SJCRH30 (cell line): Measurements from ENCODE around the gene SAP30. TPM values are rescaled to one million over a fixed set of nuclear protein-coding genes. Genes with fewer than 3 reads are reported as not detected.

Source experiments
- DNase-seq, 2 experiments: peaks; one replicate each; pipeline ENCODE4 v3.0.0-alpha.2; 2015 to 2020
- H3K27ac ChIP-seq: fragments of 250-450 bp; sonication (Bioruptor Pico); 2 replicates; pipeline ENCODE4 v1.5.1; 2020; ENCODE audit warnings: mild to moderate bottlenecking, moderate library complexity
- H3K27me3 ChIP-seq: fragments of 250-450 bp; sonication (Bioruptor Pico); 2 replicates; pipeline ENCODE4 v1.5.1; 2020; ENCODE audit warnings: mild to moderate bottlenecking, moderate library complexity
- H3K36me3 ChIP-seq: fragments of 250-450 bp; sonication (Bioruptor Pico); 2 replicates; pipeline ENCODE4 v1.5.1; 2020; ENCODE audit warnings: mild to moderate bottlenecking, moderate library complexity
- H3K4me1 ChIP-seq: fragments of 250-450 bp; sonication (Bioruptor Pico); 2 replicates; pipeline ENCODE4 v1.5.1; 2020; ENCODE audit warnings: mild to moderate bottlenecking, moderate library complexity
- H3K4me3 ChIP-seq: fragments of 250-450 bp; sonication (Bioruptor Pico); 2 replicates; pipeline ENCODE4 v1.5.1; 2020; ENCODE audit warnings: mild to moderate bottlenecking, moderate library complexity
- H3K9me3 ChIP-seq: fragments of 250-450 bp; sonication (Bioruptor Pico); replicated peaks from 2 replicates; pipeline ENCODE4 v1.5.1; 2020; ENCODE audit warnings: mild to moderate bottlenecking, moderate library complexity
- total RNA-seq: library from RNA; depleted of rRNA; stranded (reverse); fragments of >200 nt; shearing (Covaris generic); gene quantifications from 2 replicates; pipeline ENCODE4 v1.2.3, GENCODE V29; 2014

The SAP30 gene
- total RNA-seq, 1 experiment from 2014 or later = 30.6 TPM

DNA sequence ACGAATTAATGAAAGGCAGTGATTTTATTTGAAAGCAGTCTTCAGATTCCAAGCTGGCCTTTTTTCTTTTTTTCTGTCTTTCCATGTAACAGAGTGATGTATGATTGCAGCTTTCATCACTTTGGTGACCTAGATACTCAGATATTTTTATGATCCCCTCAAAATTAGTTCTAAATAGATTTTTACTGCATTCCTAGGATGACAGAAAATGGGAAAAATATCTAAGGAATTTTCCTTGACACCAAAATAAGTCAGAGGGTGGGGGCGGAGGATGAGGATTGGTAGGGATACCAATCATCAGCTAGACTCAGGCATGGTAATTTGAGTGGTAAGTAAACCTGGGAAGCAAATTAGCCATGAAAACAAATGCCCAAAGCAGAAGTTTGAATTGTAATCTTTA lies 24.7 kb upstream of the SAP30 start:
- Histone ChIP-seq H3K4me1 (peaks cover 9% of the 10 kb centered on the region), H3K36me3 (no peaks in the 10 kb centered on the region), H3K9me3 (no peaks in the 10 kb centered on the region), H3K27ac (peak overlapping the region; percentile 60), H3K27me3 (no peaks in the 10 kb centered on the region), H3K4me3 (no peak overlapping the region)
- DNase-seq = peak in 1 of 2 experiments; percentile 57

DNA sequence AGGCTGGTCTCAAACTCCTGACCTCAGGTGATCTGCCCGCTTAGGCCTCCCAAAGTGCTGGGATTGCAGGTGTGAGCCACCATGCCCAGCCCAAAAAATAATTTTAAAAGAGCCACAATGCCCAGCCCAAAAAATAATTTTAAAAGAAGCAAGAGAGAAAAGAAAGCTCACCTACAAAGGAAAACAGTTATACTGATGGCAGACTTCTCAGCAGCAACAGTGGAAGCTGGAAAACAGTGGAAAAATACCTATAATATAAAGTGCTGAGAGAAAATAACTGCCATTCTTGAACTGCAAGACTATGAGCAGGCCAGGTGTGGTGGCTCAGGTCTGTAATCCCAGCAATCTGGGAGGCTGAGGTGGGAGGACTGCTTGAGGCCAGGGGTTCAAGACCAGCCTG lies 23.3 kb upstream of the SAP30 start:
- DNase-seq = no peak
- no peak overlapping the region for H3K27ac ChIP-seq
- no peaks in the 10 kb centered on the region for H3K9me3 ChIP-seq
- H3K4me3 ChIP-seq = no peak overlapping the region
- no peaks in the 10 kb centered on the region for H3K27me3 ChIP-seq
- no peaks in the 10 kb centered on the region for H3K36me3 ChIP-seq
- peaks cover 9% of the 10 kb centered on the region for H3K4me1 ChIP-seq

DNA sequence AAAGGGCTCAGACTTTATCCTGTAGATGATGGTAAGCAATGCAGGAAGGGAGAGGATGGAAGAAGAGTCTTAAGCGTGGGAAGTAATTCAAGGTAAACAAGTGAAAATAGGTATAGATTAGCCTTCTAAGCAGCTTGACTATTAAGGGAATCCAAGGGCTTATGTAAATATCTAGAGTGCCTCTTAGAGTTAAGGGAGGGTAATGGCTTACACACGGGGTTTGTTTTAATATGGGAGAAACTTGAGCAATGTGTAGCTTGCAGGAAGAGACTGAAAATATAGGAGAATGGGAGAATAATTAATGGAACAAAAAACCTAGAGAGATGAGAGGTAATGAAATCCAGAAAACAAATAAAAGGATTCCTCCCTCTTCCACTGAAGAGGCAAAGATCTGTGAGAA lies 12.8 kb upstream of the SAP30 start:
- Histone ChIP-seq H3K27ac (no peak overlapping the region), H3K9me3 (no peaks in the 10 kb centered on the region), H3K4me3 (no peak overlapping the region), H3K27me3 (no peaks in the 10 kb centered on the region), H3K4me1 (no peaks in the 10 kb centered on the region), H3K36me3 (no peaks in the 10 kb centered on the region)
- DNase-seq = no peak

DNA sequence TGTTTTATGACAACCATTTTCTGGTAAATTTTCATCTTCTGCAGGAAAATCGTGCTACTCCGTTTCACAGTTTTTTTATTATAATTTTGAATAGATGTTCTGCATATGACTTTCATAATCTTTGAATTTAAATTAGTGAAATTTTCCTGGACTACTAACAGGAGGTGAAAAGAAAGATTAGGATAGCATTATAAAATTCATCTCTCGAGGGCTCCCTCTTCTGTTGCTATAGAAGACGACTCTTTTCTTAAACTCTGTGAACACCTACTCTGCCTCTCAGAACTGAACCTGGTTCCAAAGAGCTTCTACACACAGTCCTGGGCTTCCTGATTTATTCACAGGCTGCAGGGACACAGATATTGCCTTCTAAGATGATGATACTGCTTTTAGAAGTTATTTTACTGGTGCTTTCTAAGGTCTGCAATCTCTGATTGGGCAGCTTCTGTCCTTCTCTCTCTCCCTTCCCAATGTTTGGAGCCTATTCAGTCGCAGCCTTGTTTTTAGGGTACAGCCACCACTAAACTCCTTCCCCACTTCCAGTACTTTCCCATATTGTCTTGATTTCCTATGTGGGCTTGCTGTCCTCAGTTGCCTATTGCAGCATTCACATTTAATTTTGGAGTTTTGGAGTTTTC lies 10.1 kb upstream of the SAP30 start:
- H3K27me3 ChIP-seq = no peaks in the 10 kb centered on the region
- no peaks in the 10 kb centered on the region for H3K9me3 ChIP-seq
- peak in 1 of 2 experiments; percentile 7 for DNase-seq
- H3K27ac ChIP-seq = no peak overlapping the region
- H3K4me1 ChIP-seq = no peaks in the 10 kb centered on the region
- H3K4me3 ChIP-seq = no peak overlapping the region
- H3K36me3 ChIP-seq = no peaks in the 10 kb centered on the region

DNA sequence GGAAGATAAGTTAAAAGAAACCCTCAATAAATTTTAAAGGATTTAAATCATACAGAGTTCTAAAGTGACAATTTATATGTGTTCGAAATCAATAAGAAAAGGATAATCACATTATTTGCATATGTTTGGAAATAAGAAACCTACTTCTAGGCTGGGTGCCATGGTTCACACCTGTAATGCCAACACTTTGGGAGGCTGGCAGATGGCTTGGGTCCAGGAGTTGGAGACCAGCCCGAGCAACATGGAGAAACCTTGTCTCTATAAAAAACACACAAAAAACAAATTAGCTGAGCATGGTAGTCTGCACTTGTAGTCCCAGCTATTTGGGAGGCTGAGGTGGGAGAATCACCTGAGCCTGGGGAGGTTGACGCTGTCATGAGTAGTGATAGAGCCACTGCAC lies 8.1 kb upstream of the SAP30 start:
- Histone ChIP-seq H3K36me3 (no peaks in the 10 kb centered on the region), H3K4me1 (no peaks in the 10 kb centered on the region), H3K27me3 (no peaks in the 10 kb centered on the region), H3K9me3 (no peaks in the 10 kb centered on the region), H3K27ac (no peak overlapping the region), H3K4me3 (no peak overlapping the region)
- DNase-seq = no peak

DNA sequence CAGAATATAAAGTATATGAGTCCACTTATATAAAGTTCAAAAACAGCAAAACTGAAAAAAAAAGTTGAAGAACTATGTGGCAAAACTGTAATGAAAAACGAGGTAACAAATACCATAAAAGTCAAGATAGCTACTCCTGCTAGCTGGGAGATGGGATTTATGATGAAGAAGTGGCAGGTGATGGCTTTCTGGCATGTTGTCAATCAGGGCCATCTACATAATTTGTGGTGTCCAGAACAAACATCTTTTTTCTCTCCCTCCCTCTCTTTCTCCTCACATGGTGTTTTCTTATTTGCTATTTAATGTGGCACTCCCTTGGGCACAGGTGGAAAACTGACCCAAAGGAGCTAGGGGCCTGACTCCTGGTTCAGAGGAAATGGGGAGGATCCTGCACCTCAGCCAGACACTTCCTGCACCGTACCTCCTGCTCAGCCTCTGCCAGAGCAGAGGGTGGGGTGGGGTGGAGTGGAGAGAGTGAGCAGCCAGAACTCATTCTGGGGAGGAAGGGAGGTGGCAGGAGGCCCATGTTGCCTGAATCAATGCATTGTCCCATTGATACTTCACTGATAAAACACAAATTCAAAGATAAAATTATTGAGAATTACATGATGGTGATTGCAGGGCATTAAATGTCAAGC lies 5.3 kb upstream of the SAP30 start:
- Histone ChIP-seq H3K27me3 (no peaks in the 10 kb centered on the region), H3K4me1 (no peaks in the 10 kb centered on the region), H3K9me3 (no peaks in the 10 kb centered on the region), H3K36me3 (no peaks in the 10 kb centered on the region), H3K4me3 (no peak overlapping the region), H3K27ac (no peak overlapping the region)
- no peak for DNase-seq

DNA sequence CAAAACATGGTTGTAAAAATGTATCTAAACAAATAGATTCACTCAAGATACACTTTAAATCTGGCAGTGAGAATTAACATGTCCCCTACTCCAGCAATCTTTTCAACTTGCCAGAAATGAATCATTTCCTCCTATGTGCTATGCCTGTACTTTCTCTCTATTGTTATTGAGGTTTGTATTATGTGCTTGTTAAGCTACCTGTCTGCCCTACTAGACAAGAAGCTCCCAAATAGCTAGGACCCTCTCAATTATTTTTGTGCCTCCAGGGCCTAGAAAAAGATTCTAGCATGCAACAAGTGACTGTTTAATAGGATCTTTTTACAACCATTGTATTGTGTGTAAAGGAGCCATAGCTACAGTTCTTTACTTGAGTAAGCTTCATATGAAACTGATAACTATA lies 3.5 kb upstream of the SAP30 start:
- Histone ChIP-seq H3K27ac (no peak overlapping the region), H3K4me3 (no peak overlapping the region), H3K4me1 (no peaks in the 10 kb centered on the region), H3K9me3 (no peaks in the 10 kb centered on the region), H3K36me3 (no peaks in the 10 kb centered on the region), H3K27me3 (no peaks in the 10 kb centered on the region)
- DNase-seq = no peak

DNA sequence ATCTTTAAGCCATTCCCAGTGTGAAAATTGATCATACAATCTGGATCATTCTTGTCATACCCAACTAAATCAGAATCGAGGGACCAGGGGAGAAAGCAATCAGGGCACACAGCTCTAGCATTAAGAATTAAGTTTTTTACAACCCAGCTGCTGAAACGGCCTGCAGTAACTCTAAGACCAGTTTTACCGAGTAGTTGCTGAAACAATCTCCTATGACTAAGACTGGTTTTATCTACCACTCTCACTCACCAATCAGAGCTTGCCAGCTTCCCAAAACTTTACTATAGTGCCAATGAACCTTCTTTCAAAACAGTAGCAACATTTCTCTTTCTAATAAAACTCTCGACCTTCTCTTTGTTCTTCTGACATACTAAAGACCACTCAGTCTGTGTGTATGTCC lies 2.8 kb upstream of the SAP30 start:
- no peak overlapping the region for H3K27ac ChIP-seq
- DNase-seq = no peak

DNA sequence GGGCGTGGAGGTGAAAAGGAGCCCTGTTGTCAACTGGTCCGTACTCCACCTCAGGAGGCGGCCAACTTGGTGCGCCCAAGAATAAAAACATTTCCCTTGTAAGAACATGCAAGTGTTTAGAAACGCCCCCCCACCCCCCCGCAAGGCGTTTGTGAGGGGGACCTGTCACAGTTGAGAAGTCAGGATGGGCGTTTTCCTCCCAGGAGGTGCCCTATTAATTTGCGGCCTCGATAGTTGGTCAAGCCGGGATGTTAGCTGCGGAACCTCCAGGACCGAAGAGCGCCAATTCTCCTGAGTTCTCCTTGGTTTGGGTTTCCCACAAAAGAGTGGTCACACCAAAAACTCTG lies 651 bp upstream of the SAP30 start:
- peak overlapping the region; percentile 95 for H3K4me3 ChIP-seq
- no peak for DNase-seq
- peak overlapping the region; percentile 66 for H3K27ac ChIP-seq
- no peaks in the 10 kb centered on the region for H3K9me3 ChIP-seq
- no peaks in the 10 kb centered on the region for H3K27me3 ChIP-seq
- H3K4me1 ChIP-seq = no peaks in the 10 kb centered on the region
- H3K36me3 ChIP-seq = peaks cover 3% of the 10 kb centered on the region; the same call in 1 of the 2 replicates

More for the DNA sequence above, 2.8 kb upstream of the SAP30 start:
- H3K36me3 ChIP-seq = no peaks in the 10 kb centered on the region
- no peaks in the 10 kb centered on the region for H3K27me3 ChIP-seq
- H3K4me3 ChIP-seq = no peak overlapping the region
- no peaks in the 10 kb centered on the region for H3K4me1 ChIP-seq
- H3K9me3 ChIP-seq = no peaks in the 10 kb centered on the region

DNA sequence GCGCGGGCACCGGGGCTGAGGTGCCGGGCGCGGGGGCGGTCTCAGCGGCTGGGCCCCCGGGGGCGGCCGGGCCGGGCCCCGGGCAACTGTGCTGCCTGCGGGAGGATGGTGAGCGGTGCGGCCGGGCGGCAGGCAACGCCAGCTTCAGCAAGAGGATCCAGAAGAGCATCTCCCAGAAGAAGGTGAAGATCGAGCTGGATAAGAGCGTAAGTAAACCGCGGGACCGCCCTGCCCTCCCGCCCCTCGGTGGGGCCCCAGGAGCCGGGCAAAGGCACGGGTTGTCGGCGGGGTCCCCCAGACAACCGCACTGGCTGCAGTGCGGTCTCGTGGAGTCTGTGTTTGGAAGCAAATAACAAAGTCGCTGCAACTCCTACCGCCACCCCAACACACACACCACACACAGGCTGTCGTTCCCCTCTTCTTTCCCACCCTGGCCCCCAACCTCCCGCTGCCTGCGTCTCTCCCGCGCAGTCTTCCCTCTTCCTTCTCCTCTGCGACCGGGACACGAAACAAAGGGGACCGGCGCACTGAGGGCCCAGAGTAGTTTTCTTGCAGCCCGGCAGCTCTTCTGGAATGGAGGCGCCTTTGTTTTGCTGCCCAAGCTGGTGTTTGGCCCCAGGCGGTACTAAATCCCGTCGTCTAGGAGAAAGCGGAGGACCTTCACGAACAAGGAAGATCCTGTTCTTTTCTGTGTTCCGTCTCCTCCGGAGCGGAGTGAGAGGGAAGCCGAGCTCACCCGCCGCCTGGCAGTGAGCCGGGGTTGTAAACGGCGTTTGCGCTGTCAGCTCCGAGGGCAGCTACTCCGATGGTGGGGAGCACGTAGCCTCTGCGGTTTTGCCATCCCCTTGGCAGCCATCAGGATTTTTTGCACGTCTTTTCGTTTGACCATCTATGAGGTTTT lies 788 bp downstream of the SAP30 start:
- no peaks in the 10 kb centered on the region for H3K9me3 ChIP-seq
- H3K36me3 ChIP-seq = peaks cover 5% of the 10 kb centered on the region; the same call in 1 of the 2 replicates
- H3K27ac ChIP-seq = peak overlapping the region; percentile 68
- DNase-seq = peak; percentile 59 to 66
- peak overlapping the region; percentile 95 for H3K4me3 ChIP-seq
- H3K4me1 ChIP-seq = no peaks in the 10 kb centered on the region
- H3K27me3 ChIP-seq = no peaks in the 10 kb centered on the region

DNA sequence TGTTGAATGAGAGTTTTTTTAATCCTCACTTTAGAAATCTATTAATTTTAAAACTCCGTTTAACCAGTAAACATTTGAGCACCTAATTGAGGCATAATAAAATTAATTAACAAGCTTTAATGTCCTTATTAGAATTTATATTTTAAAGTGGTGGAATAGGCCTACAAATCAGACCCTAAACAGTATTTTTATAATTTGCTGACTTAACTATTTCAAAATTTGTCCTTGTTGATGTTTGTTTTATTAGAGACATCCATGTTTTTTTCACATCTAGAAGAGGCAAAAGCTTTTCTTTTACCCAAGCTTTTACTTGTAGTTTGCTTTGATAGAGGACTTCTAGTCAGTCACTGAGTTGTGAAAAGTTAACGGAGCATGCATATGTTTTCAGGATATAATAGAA lies 3.8 kb downstream of the SAP30 start:
- Histone ChIP-seq H3K36me3 (peaks cover 7% of the 10 kb centered on the region), H3K27ac (no peak overlapping the region), H3K27me3 (no peaks in the 10 kb centered on the region), H3K4me3 (no peak overlapping the region), H3K9me3 (no peaks in the 10 kb centered on the region), H3K4me1 (no peaks in the 10 kb centered on the region)
- no peak for DNase-seq

DNA sequence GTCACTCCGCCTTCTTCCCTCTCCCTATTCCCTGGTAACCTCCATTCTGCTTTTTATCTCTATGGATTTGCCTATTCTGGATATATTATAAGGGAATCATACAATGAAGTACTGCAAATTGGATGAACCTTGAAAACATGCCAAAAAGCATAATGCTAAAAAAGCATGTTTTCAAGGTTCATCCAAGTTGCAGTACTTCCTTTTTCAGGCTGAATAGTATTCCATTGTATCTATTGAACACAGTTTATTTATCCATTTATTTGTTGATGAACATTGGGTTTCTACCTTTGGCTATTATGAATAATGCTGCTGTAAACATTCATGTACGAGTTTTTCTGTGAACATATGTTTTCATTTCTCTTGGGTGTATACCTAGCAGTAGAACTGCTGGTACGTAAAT lies 9.2 kb downstream of the SAP30 start:
- no peaks in the 10 kb centered on the region for H3K9me3 ChIP-seq
- H3K27me3 ChIP-seq = no peaks in the 10 kb centered on the region

DNA sequence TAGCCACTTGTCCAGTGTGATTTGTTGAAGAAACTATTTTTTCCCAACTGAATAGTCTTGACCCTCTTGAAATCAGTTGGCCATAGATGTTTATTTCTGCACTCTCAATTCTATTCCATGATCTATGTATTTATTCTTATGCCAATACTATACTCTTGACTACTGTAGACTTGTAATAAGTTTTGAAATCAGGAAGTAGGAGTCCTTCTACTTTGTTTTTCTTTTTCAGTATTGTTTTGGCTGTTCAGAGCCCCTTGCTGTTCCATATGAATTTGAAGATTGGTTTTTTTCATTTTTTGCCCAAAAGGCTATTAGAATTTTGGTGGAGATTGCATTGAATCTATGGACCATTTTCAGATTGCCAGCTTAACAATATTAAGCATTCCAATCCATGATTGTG lies 10.2 kb downstream of the SAP30 start:
- H3K4me3 ChIP-seq = no peak overlapping the region
- DNase-seq = no peak
- H3K36me3 ChIP-seq = peaks cover 4% of the 10 kb centered on the region
- H3K27me3 ChIP-seq = no peaks in the 10 kb centered on the region
- H3K4me1 ChIP-seq = no peaks in the 10 kb centered on the region
- no peaks in the 10 kb centered on the region for H3K9me3 ChIP-seq
- H3K27ac ChIP-seq = no peak overlapping the region

More for the DNA sequence above, 9.2 kb downstream of the SAP30 start:
- DNase-seq = no peak
- peaks cover 4% of the 10 kb centered on the region for H3K36me3 ChIP-seq
- H3K4me1 ChIP-seq = no peaks in the 10 kb centered on the region
- no peak overlapping the region for H3K27ac ChIP-seq
- no peak overlapping the region for H3K4me3 ChIP-seq

DNA sequence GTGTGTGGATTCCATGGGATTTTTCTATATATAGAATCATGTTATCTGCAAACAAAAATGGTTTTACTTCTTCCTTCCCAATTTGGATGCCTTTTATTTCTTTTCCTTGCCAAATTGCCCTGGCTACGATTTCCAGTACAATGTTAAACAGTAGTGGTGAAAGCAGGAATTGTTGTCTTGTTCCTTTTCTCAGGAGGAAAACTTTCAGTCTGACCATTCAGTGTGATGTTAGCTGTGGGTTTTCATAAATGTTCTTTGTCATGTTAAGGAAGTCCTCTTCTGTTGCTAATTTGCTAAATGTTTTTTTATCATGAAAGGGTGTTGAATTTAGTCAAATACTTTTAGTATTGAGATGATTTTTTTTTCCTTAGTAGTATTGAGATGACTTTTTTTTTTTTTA lies 10.9 kb downstream of the SAP30 start:
- DNase-seq = no peak
- no peaks in the 10 kb centered on the region for H3K9me3 ChIP-seq
- H3K4me1 ChIP-seq = no peaks in the 10 kb centered on the region
- H3K4me3 ChIP-seq = no peak overlapping the region
- no peaks in the 10 kb centered on the region for H3K27me3 ChIP-seq
- no peak overlapping the region for H3K27ac ChIP-seq
- peaks cover 2% of the 10 kb centered on the region for H3K36me3 ChIP-seq

DNA sequence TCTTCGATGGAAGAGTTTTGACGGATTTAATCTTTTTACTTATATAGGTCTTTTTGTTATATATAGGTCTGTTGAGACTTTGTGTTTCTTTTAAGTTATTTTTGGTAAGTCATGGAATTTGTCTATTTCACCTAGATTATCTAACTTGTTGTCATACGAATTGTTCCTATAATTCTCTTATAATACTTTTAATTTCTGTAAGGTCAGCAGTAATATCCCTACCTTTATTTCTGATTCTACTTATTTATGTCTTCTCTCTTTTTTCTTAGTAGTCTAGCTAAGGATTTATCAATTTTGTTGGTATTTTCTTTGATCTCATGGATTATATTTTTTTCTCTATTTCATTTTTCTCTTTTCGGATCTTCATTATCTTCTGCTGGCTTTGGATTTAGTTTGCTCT lies 11.6 kb downstream of the SAP30 start:
- no peak overlapping the region for H3K27ac ChIP-seq
- no peaks in the 10 kb centered on the region for H3K27me3 ChIP-seq
- no peaks in the 10 kb centered on the region for H3K9me3 ChIP-seq
- H3K4me1 ChIP-seq = no peaks in the 10 kb centered on the region
- H3K36me3 ChIP-seq = peaks cover 2% of the 10 kb centered on the region
- no peak overlapping the region for H3K4me3 ChIP-seq
- DNase-seq = no peak
